ENCODE data around the gene HLA-DOA.

GRCh38 chr6:33007831-33008400 is 1.5 kb downstream of the HLA-DOA start:
- no peak for TF ChIP-seq POLR2A (IDR thresholded peaks at IDR 0.05)
- TF ChIP-seq CTCF (IDR thresholded peaks at IDR 0.05) = no peak
- no peak for TF ChIP-seq EP300 (IDR thresholded peaks at IDR 0.05)

Measured in ovary (tissue), 3 donors.